Stimulated activated CD8-positive, alpha-beta memory T cell treated with anti-CD3 and anti-CD28 coated beads, Interleukin-4, amount 100 ng/mL, for 4 hours (primary cell): ENCODE data around the gene ANKFN1.

Source experiments
- DNase-seq, 2 donors: peaks; one replicate each; pipeline ENCODE4 v3.0.0-alpha.2; 2020; ENCODE audit warnings: low read depth in 2 of 2, low spot score in 1 of 2

The ANKFN1 gene

GRCh38 chr17:56152874-56153602 is at the start of gene ANKFN1:
Gene ANKFN1 (plus strand): TSS chr17:56153475. CDS start chr17:56212668, 59,193 bp downstream.
- DNase-seq, result no peak

- DNase-seq, result no peak
These were observed 44.4 kb upstream of the ANKFN1 start for GRCh38 chr17:56108811-56109284.

- DNase-seq, result no peak
These were observed 43.4 kb upstream of the ANKFN1 start for GRCh38 chr17:56109836-56110235.

- DNase-seq, result no peak
These were observed 42.7 kb upstream of the ANKFN1 start for GRCh38 chr17:56110463-56111135.

GRCh38 chr17:56111706-56112485 is 41.4 kb upstream of the ANKFN1 start:
- no peak for DNase-seq

- DNase-seq, result no peak
These were observed 39.8 kb upstream of the ANKFN1 start for GRCh38 chr17:56113486-56113885.

- DNase-seq, result no peak
These were observed 38.8 kb upstream of the ANKFN1 start for GRCh38 chr17:56114469-56114868.

GRCh38 chr17:56119191-56119590 is 34.1 kb upstream of the ANKFN1 start:
- DNase-seq, result no peak

- no peak for DNase-seq
These were observed 33.3 kb upstream of the ANKFN1 start for GRCh38 chr17:56119936-56120335.

- DNase-seq, result no peak
These were observed 31.9 kb upstream of the ANKFN1 start for GRCh38 chr17:56121191-56122051.

- DNase-seq, result no peak
These were observed 27.1 kb upstream of the ANKFN1 start for GRCh38 chr17:56125830-56126819.

- no peak for DNase-seq
These were observed 23.2 kb upstream of the ANKFN1 start for GRCh38 chr17:56130026-56130425.

GRCh38 chr17:56130631-56131030 is 22.6 kb upstream of the ANKFN1 start:
- DNase-seq, result no peak

- DNase-seq, result no peak
These were observed 21.8 kb upstream of the ANKFN1 start for GRCh38 chr17:56131431-56131830.

- DNase-seq, result no peak
These were observed 17.0 kb upstream of the ANKFN1 start for GRCh38 chr17:56136301-56136700.

GRCh38 chr17:56141046-56141839 is 12.0 kb upstream of the ANKFN1 start:
- no peak for DNase-seq

GRCh38 chr17:56142325-56142724 is 10.9 kb upstream of the ANKFN1 start:
- no peak for DNase-seq

- DNase-seq, result no peak
These were observed 10.5 kb upstream of the ANKFN1 start for GRCh38 chr17:56142781-56143180.

- DNase-seq, result no peak
These were observed 9.1 kb upstream of the ANKFN1 start for GRCh38 chr17:56144223-56144622.
